Sigmoid colon (tissue), 4 donors: Measurements from ENCODE around the gene ZNF768.

ENCODE experiments used
- CTCF ChIP-seq, 4 experiments: fragments of 450-650 bp in 3 of 4; fragments of 200-600 bp in 1 of 4; IDR thresholded peaks; one replicate each; pipeline ENCODE4 v1.5.1; 2016 to 2019; ENCODE audit warnings: antibody characterized with exemption in 4 of 4, mild to moderate bottlenecking in 3 of 4, moderate library complexity in 2 of 4
- EP300 ChIP-seq, 4 donors: sonication (generic); formaldehyde crosslinking; IDR thresholded peaks; one replicate each; pipeline ENCODE4 v1.6.1; 2017; ENCODE audit warnings: antibody characterized with exemption in 4 of 4
- POLR2A ChIP-seq, 2 donors: fragments of 450-650 bp; IDR thresholded peaks; one replicate each; pipeline ENCODE4 v1.6.1; 2016; ENCODE audit warnings: antibody characterized with exemption in 2 of 2, mild to moderate bottlenecking in 2 of 2, moderate library complexity in 2 of 2
- POLR2AphosphoS5 ChIP-seq, 4 donors: sonication (generic); formaldehyde crosslinking; IDR thresholded peaks; one replicate each; pipeline ENCODE4 v1.6.1; 2017; ENCODE audit warnings: antibody characterized with exemption in 4 of 4

- TF ChIP-seq CTCF (IDR thresholded peaks at IDR 0.05), result no peak
- no peak for TF ChIP-seq POLR2AphosphoS5 (IDR thresholded peaks at IDR 0.05)
- TF ChIP-seq EP300 (IDR thresholded peaks at IDR 0.05), result no peak
- TF ChIP-seq POLR2A (IDR thresholded peaks at IDR 0.05), result no peak
Observed at GRCh38 chr16:30521873-30522641, 4.3 kb downstream of the ZNF768 start.
